ENCODE measurements around the gene DCAF6.
A peak's percentile ranks its signal among the peaks of the same experiment; 100 is the strongest.

Gene DCAF6

GRCh38 chr1:168087696-168088095 lies 151.2 kb downstream of the DCAF6 start:
- DNase-seq (ENCODE audit: low spot score) = no peak

DNA sequence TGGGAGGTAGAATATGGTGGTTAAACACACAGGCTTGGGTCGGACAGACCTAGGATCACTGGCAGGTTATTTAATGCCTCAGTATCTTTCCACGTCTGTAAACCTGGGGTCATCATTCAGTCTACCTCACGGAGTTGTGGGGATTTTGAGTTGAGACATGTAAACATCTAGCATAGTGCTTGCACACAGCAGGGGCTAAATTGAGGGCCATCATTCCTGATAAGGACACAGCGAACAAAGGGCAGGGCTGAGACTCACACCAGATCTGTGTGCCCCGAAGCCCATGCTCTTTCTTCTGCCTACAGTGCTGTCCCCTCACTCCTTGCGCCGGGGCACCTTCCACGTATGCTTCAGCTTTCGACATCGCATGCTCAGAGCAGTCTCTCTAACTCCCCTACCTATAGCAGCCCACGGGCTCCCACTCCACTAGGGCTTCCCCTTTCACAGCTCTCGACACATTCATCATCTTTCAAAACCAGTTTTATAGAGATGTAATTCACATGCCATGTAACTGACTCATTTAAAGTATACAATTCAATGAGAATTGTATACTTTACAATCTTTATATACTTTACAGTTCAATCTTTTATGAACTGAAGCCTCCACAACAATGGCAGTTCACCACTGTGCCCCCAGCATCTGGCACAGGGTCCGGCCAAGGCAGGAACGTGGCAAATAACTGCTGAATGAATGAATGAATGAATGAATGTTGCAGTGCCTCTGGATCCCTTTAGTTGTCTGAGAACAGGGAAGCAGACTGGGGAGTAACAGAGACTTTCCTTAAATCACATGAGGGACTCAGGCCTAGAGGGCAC lies 152.2 kb downstream of the DCAF6 start:
- no peak for DNase-seq (ENCODE audit: low spot score)

- DNase-seq (ENCODE audit: low spot score) = peak; percentile 19
These were observed 153.0 kb downstream of the DCAF6 start for GRCh38 chr1:168089326-168089978.

- DNase-seq (ENCODE audit: low spot score) = no peak
These were observed 153.5 kb downstream of the DCAF6 start for GRCh38 chr1:168089979-168090337.

GRCh38 chr1:168090395-168090794 lies 153.9 kb downstream of the DCAF6 start:
- no peak for DNase-seq (ENCODE audit: low spot score)

DNA sequence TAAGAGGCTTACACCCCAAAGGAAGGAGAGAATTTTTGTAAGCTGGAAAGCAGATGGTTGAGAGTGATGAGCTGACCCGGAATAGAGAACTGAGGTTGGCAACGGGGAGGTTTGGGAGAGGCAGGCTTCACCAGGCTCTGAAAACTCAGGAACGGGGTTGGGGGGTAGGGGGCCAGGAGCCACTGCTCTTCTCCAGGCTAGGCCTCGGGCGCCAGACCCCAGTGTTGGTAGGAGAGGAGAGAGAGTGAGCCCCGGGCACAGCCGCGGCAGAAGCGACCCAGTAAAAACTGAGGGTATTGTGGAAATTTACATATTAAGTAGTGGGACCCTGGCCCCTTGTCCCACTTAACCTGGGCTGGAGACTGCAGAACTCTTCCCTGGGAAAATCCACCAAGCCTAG lies 154.6 kb downstream of the DCAF6 start:
- DNase-seq (ENCODE audit: low spot score) = no peak

- DNase-seq (ENCODE audit: low spot score) = no peak
These were observed 155.5 kb downstream of the DCAF6 start for GRCh38 chr1:168091720-168092550.

DNA sequence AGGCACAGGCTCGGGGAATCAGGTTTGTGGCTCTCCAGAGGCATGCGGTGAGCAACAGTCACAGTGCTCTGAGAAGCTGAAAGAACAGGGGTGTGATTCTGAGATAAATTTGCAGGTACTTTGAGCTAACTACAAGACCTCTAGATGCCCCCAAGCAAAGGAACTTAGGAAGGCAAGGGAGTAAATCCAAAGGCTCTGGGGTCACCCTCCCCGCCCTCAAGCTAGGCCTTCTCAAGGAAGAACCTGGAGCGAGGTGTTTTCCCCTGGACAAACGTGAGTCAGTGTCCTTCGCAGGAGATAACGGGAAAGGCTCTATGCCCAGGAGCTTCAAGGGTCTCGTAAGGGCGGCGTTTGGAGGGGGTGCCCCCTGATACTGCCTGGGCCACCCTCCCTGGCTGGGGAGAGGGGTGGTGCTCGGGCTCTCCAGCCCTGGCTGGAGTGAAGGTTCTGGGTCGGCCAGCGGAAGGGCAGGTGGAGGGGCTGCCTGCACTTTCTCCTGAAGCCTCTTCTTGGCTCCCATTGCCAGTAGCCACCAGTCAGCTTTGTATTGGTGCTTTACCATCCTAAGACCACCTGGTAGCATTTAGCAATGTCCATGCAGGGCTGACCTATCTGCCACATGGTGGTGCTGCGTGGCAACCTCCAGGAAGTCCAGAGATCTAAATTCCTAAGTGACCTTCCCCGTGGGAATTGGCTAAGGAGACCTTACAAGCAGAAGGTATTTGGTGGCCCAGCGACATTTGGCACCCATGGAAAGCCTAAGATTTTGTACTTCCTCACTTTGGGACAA lies 156.3 kb downstream of the DCAF6 start:
- peak; percentile 34 for DNase-seq (ENCODE audit: low spot score)

- no peak for DNase-seq (ENCODE audit: low spot score)
These were observed 157.1 kb downstream of the DCAF6 start for GRCh38 chr1:168093616-168094015.

- no peak for DNase-seq (ENCODE audit: low spot score)
These were observed 159.0 kb downstream of the DCAF6 start for GRCh38 chr1:168095476-168095875.

DNA sequence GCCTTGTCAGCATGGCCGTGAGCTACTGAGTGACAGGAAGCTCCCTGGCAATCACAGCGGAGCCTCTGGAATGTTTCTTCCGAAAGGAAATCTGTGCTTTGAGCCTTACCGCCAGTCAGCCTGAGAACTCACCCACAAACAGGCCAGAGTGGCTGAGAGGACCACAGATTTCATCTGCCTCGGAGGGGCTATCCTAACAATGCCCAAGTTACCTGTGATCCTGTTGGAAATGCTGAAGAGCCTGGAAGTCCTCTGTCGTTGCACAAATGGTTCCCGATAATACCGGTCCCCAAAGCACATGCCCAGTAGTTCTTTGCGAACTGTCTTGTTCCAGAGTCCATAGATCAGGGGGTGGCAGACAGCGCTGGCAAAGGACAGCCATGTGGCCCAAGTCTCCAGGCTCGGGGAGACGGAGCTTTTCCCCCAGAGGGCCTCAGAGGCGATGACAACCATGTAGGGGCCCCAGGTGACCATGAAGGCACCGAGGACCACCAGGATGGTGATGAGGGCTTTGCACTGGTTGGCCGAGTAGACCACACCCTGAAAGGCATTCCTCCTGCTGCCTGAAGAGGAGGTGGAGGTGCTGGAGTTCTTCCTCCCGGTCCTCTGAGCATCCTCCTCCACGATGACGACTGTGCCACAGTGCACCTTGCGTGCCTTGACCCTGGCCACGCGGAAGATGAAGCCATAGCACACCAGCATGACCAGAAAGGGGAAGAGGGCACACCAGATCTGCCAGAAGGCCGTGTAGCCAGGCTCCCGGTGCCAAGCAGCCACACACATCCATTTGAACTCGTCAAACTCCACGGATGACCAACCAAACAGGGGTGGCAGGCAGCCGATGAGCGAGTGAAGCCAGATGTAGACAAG lies 160.0 kb downstream of the DCAF6 start:
- no peak for DNase-seq (ENCODE audit: low spot score)

- no peak for DNase-seq (ENCODE audit: low spot score)
These were observed 161.5 kb downstream of the DCAF6 start for GRCh38 chr1:168097921-168098528.

- no peak for DNase-seq (ENCODE audit: low spot score)
These were observed 162.2 kb downstream of the DCAF6 start for GRCh38 chr1:168098534-168099320.

- DNase-seq (ENCODE audit: low spot score) = no peak
These were observed 162.9 kb downstream of the DCAF6 start for GRCh38 chr1:168099337-168099801.

DNA sequence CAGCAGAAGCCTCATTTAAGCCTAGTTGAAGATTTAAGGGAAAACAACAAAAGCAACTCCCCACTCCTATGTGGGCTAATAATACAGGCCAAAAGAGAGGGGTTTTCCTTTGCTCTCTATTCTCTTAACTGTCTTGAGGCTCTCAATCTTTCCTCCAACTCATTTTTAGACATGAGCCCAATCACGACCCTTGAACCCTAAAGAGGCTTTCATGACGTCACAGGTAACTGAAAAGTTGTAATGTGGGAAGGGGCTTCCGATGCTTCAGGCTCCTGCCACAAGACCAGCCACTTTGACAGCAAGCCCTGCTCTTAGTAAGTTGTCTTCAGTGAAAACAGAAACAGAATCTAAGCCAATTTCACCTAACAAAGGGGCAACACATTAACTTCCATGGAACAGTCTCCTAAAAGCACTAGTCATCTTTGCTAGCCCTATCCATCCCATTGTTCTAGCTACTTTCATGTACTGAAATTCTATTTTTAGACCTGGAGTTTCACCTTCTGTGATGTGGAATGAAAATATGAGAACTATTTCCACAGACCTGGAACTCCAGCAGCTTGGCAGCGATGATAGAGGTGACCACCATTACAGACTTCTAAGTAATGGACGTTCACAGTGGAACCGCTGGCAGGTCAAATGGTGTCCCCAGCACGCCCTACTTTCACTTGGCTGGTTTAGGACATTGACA lies 164.0 kb downstream of the DCAF6 start:
- DNase-seq (ENCODE audit: low spot score) = peak; percentile 27

GRCh38 chr1:168101336-168101735 lies 164.9 kb downstream of the DCAF6 start:
- DNase-seq (ENCODE audit: low spot score) = no peak

DNA sequence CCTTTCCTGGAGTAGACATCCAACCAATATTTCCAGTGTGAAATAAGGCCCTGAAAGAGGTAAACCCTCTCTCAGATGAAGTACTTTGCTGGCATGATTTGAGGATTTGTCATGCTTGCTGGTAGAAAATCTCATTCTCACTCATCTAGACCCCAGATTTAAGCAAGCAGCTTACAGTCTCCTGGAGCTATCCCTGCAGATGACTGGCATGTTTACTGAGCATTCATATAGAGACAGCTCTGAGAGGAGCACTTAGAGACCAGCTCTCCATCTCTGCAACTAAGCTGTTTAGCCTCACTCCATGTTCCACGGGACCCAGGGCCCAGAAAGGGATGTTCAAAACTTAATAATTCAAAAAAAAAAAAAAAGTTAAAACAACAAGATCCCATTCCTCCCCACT lies 166.0 kb downstream of the DCAF6 start:
- DNase-seq (ENCODE audit: low spot score) = no peak

DNA sequence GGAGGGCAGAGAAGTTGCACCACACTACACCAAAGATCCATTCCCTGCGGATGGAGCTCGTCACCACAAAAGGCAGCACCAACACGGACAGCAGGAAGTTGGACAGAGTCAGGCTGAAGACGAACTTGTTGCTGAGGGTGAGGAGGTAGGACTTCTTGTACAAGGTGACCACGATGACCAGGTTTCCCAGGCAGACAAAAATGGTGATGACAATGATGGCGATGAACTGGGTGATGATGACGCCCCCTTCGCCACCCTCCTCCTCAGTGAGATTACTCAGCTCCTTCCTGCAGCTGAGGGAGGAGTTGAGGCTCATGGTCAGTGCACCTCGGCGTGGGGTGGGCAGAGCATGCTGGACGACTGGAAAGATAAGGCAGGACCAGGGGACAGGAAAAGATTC lies 168.1 kb downstream of the DCAF6 start:
- DNase-seq (ENCODE audit: low spot score) = no peak

DNA sequence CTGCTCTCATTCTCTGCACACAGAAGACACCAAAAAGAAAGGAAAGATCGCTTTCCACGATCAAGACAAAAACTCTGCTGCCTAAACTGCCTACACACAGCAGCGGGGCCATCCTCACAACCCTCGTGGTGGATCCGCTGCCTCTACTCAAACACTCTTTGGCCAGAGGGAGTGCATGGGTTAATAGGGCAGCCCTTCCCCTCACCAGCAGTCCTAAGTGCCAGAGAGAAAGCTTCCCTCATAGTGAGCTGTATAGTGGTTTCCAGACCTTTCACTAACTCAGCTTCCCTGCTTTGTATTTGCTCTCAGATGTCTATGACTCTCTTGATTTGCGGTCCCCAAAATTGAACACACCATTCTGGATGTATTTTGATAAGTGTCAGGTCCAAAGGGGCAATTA lies 169.4 kb downstream of the DCAF6 start:
- DNase-seq (ENCODE audit: low spot score) = no peak

Data from kidney tubule cell (primary cell).